RWPE2 (cell line): Measurements from ENCODE around the gene RELA.

Experiments
- ATAC-seq: fragments of 200-7000 bp; cut with Tn5 transposase; 3 replicates; pipeline ENCODE4 v1.9.1; 2021; ENCODE audit warnings: low read depth
- DNase-seq: peaks from one replicate; pipeline ENCODE4 v3.0.0-alpha.2; 2020; ENCODE audit warnings: low spot score
- H3K27ac ChIP-seq: fragments of 450-650 bp; 2 replicates; pipeline ENCODE4 v1.5.1; 2017; ENCODE audit warnings: mild to moderate bottlenecking; ENCODE audit not compliant: poor library complexity, severe bottlenecking
- H3K27me3 ChIP-seq: fragments of 250-450 bp; sonication (Bioruptor Pico); 2 replicates; pipeline ENCODE4 v1.5.1; 2021; ENCODE audit warnings: mild to moderate bottlenecking, moderate library complexity; ENCODE audit not compliant: insufficient read depth, poor library complexity, severe bottlenecking
- H3K36me3 ChIP-seq: fragments of 250-450 bp; sonication (Bioruptor Pico); 2 replicates; pipeline ENCODE4 v1.5.1; 2020; ENCODE audit warnings: low read depth, mild to moderate bottlenecking, moderate library complexity
- H3K4me1 ChIP-seq: fragments of 250-450 bp; sonication (Bioruptor Pico); 2 replicates; pipeline ENCODE4 v1.5.1; 2021; ENCODE audit warnings: mild to moderate bottlenecking, moderate library complexity; ENCODE audit not compliant: insufficient read depth, poor library complexity, severe bottlenecking
- H3K4me3 ChIP-seq: fragments of 250-450 bp; sonication (Bioruptor Pico); 2 replicates; pipeline ENCODE4 v1.5.1; 2021; ENCODE audit warnings: mild to moderate bottlenecking, moderate library complexity; ENCODE audit not compliant: severe bottlenecking
- H3K9me3 ChIP-seq: fragments of 250-450 bp; sonication (Bioruptor Pico); 2 replicates; pipeline ENCODE4 v1.5.1; 2021; ENCODE audit warnings: mild to moderate bottlenecking, moderate library complexity; ENCODE audit not compliant: severe bottlenecking
- TF ChIP-seq, protein P1 (sequence below): fragments of 450-650 bp; IDR thresholded peaks from one replicate; pipeline ENCODE4 v1.5.1; 2017; ENCODE audit warnings: mild to moderate bottlenecking, moderate library complexity; ENCODE audit not compliant: poor library complexity, severe bottlenecking

RELA gene

GRCh38 chr11:65627202-65627601, 35.5 kb downstream of the RELA start:
- ATAC-seq (no peak), DNase-seq (no peak)
- H3K36me3 ChIP-seq: peaks cover 58% of the 10 kb centered on the region

GRCh38 chr11:65625628-65626342, 36.9 kb downstream of the RELA start:
- DNase-seq (no peak), ATAC-seq (0 out of 3 replicates have a peak, but pooled peaks have one; percentile 20)
- Histone ChIP-seq H3K4me1 (no peaks in the 10 kb centered on the region), H3K9me3 (no peaks in the 10 kb centered on the region), H3K4me3 (no peak overlapping the region), H3K36me3 (peaks cover 72% of the 10 kb centered on the region), H3K27ac (no peak overlapping the region), H3K27me3 (no peaks in the 10 kb centered on the region)
- TF ChIP-seq, protein P1, sequence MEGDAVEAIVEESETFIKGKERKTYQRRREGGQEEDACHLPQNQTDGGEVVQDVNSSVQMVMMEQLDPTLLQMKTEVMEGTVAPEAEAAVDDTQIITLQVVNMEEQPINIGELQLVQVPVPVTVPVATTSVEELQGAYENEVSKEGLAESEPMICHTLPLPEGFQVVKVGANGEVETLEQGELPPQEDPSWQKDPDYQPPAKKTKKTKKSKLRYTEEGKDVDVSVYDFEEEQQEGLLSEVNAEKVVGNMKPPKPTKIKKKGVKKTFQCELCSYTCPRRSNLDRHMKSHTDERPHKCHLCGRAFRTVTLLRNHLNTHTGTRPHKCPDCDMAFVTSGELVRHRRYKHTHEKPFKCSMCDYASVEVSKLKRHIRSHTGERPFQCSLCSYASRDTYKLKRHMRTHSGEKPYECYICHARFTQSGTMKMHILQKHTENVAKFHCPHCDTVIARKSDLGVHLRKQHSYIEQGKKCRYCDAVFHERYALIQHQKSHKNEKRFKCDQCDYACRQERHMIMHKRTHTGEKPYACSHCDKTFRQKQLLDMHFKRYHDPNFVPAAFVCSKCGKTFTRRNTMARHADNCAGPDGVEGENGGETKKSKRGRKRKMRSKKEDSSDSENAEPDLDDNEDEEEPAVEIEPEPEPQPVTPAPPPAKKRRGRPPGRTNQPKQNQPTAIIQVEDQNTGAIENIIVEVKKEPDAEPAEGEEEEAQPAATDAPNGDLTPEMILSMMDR: peak; percentile 22

More at GRCh38 chr11:65627202-65627601, 35.5 kb downstream of the RELA start:
- Histone ChIP-seq H3K4me3 (no peak overlapping the region), H3K4me1 (no peaks in the 10 kb centered on the region), H3K9me3 (no peaks in the 10 kb centered on the region), H3K27ac (no peak overlapping the region), H3K27me3 (no peaks in the 10 kb centered on the region)
- TF ChIP-seq, protein P1: no peak

DNA sequence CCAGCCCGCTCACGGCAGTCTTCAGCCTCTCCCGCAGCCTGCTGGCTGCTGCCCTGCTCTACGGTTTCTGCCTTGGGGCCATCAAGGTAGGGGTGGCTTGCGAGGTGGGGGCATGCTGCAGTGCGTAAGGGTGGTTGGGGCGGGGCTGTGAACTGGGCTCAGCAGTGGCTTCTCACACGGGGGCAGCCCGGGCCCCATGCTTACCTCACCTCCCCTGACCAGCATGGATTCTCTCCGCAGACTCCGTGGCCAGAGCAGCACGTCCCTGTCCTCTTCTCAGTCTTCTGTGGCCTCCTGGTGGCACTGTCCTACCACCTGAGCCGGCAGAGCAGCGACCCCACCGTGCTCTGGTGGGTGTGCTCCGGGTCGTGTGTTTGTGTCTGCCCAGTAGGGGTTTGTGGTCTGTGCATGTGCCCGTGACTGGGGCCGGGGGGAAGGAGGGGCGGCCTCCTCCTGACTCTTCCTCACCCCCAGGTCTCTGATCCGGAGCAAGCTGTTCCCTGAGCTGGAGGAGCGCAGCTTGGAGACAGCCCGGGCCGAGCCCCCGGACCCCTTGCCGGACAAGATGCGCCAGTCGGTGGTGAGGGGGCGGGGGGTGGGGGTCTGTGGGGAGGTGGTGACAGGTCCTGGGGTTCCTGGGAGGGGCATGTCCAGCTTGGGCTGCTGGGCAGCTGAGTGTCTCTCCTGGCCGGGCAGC, 37.6 kb downstream of the RELA start:
- Histone ChIP-seq H3K27me3 (no peaks in the 10 kb centered on the region), H3K9me3 (no peaks in the 10 kb centered on the region), H3K36me3 (peaks cover 77% of the 10 kb centered on the region), H3K4me3 (no peak overlapping the region), H3K4me1 (no peaks in the 10 kb centered on the region), H3K27ac (no peak overlapping the region)
- TF ChIP-seq, protein P1: no peak
- ATAC-seq (no peak), DNase-seq (no peak)

- ATAC-seq: no peak
- Histone ChIP-seq H3K4me1 (no peaks in the 10 kb centered on the region), H3K27ac (no peak overlapping the region), H3K4me3 (no peak overlapping the region), H3K27me3 (no peaks in the 10 kb centered on the region), H3K36me3 (peaks cover 84% of the 10 kb centered on the region), H3K9me3 (no peaks in the 10 kb centered on the region)
- no peak for DNase-seq
- TF ChIP-seq, protein P1: no peak
Observed at GRCh38 chr11:65623852-65624616, 38.7 kb downstream of the RELA start.
